Mammary epithelial cell (primary cell): ENCODE measurements around the gene TRAK1.

Experiments
- EZH2 ChIP-seq: IDR thresholded peaks from 2 replicates; pipeline ENCODE4 v1.6.1; 2012; ENCODE audit warnings: low read length, inconsistent platforms, borderline replicate concordance
- TF ChIP-seq, protein P1 (sequence below), 2 donors: IDR thresholded peaks in 1 of 2; conservative IDR thresholded peaks in 1 of 2; 2 replicates each; pipeline ENCODE4 v1.5.1; 2011 to 2012; ENCODE audit warnings: inconsistent platforms in 2 of 2, low read length in 2 of 2, mild to moderate bottlenecking in 2 of 2, control low read depth in 1 of 2, low read depth in 1 of 2; ENCODE audit not compliant: insufficient read depth in 1 of 2; ENCODE audit errors: extremely low read depth in 1 of 2

DNA sequence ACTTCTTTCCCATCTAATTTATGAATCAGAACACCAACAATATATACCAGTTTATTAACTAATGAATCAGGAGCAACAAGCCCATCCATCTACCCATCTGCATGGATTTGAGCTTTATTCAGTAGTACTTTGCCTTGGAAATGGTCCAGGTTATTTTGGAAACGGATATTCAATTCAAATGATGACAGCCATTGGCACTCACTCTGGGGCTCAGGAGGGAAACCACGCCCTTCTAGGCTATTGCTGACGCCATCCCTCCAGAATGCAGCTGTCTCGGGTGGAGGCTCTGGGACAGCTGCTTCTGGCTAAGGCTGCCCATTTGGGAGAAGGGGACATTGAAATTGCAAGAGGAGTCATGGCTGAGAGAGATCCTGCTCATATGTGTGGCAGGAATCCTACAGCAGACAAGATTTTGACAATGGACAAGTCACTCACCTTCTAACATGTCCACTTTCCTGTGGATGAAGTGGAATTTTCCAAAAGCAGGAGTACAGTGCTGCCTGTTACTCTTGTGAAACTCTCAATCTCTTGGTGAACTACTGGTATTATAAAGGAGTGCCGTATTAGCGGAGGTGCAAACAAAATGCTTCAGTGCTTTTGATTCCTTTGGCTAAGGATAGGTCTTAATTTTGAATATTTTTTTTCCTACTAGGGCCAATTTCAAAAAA, 29.3 kb upstream of the TRAK1 start:
- no peak for TF ChIP-seq EZH2
- TF ChIP-seq, protein P1, sequence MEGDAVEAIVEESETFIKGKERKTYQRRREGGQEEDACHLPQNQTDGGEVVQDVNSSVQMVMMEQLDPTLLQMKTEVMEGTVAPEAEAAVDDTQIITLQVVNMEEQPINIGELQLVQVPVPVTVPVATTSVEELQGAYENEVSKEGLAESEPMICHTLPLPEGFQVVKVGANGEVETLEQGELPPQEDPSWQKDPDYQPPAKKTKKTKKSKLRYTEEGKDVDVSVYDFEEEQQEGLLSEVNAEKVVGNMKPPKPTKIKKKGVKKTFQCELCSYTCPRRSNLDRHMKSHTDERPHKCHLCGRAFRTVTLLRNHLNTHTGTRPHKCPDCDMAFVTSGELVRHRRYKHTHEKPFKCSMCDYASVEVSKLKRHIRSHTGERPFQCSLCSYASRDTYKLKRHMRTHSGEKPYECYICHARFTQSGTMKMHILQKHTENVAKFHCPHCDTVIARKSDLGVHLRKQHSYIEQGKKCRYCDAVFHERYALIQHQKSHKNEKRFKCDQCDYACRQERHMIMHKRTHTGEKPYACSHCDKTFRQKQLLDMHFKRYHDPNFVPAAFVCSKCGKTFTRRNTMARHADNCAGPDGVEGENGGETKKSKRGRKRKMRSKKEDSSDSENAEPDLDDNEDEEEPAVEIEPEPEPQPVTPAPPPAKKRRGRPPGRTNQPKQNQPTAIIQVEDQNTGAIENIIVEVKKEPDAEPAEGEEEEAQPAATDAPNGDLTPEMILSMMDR (conservative IDR thresholded peaks at IDR 0.05 in 1 of 2, IDR thresholded peaks at IDR 0.05 in 1 of 2; ENCODE audit: extremely low read depth in 1 of 2, insufficient read depth in 1 of 2, low read depth in 1 of 2, low read length in 2 of 2): no peak
